K562 (cell line): Measurements from ENCODE around the gene ARMH3. TPM values are rescaled to one million over a fixed set of nuclear protein-coding genes. Genes with fewer than 3 reads are reported as not detected.

ENCODE experiments used
- BMI1 ChIP-seq: fragments of 150-350 bp; IDR thresholded peaks from 2 replicates; pipeline ENCODE4 v1.6.1; 2014; ENCODE audit warnings: low read length
- CBFA2T3 ChIP-seq: fragments of 450-650 bp; IDR thresholded peaks from 2 replicates; pipeline ENCODE4 v1.6.1; 2017
- FOXK1 ChIP-seq: sonication (generic); formaldehyde crosslinking; IDR thresholded peaks from 2 replicates; pipeline ENCODE4 v1.8.0; 2022; ENCODE audit warnings: missing genetic modification reagents, mild to moderate bottlenecking, borderline replicate concordance
- HSF4 ChIP-seq: fragments of 250-450 bp; sonication (Bioruptor Pico); IDR thresholded peaks from 2 replicates; pipeline ENCODE4 v2.1.2; 2022; ENCODE audit warnings: mild to moderate bottlenecking, moderate library complexity, borderline replicate concordance
- NEUROD1 ChIP-seq: fragments of 150-350 bp; IDR thresholded peaks from 2 replicates; pipeline ENCODE4 v1.6.1; 2014; ENCODE audit warnings: borderline replicate concordance, low read length, low read depth; ENCODE audit not compliant: partially characterized antibody
- NONO ChIP-seq, 2 experiments: fragments of 200-400 bp in 1 of 2; fragments of 450-650 bp in 1 of 2; formaldehyde crosslinking in 1 of 2; IDR thresholded peaks; 2 replicates each; pipeline ENCODE4 v1.6.1; 2017; ENCODE audit warnings: low read depth in 2 of 2, mild to moderate bottlenecking in 2 of 2, moderate library complexity in 2 of 2, low read length in 1 of 2
- POLR2AphosphoS5 ChIP-seq: IDR thresholded peaks from 2 replicates; pipeline ENCODE4 v1.6.1; 2011; ENCODE audit warnings: mild to moderate bottlenecking, low read depth, low read length, moderate library complexity; ENCODE audit not compliant: control insufficient read depth, insufficient read depth
- POU5F1 ChIP-seq: fragments of 150-350 bp; IDR thresholded peaks from 2 replicates; pipeline ENCODE4 v1.6.1; 2014; ENCODE audit warnings: borderline replicate concordance, low read length, low read depth, mild to moderate bottlenecking; ENCODE audit not compliant: partially characterized antibody
- SETDB1 ChIP-seq: IDR thresholded peaks from one replicate; pipeline ENCODE4 v1.6.1; 2012; ENCODE audit warnings: low read length, control low read depth, inconsistent platforms
- SMARCE1 ChIP-seq: fragments of 450-650 bp; IDR thresholded peaks from 2 replicates; pipeline ENCODE4 v1.7.1; 2016; ENCODE audit warnings: mild to moderate bottlenecking
- SRSF7 ChIP-seq: fragments of 200-400 bp; formaldehyde crosslinking; optimal IDR thresholded peaks from 2 replicates; pipeline ENCODE3; 2017; ENCODE audit warnings: mild to moderate bottlenecking, low read depth, low read length
- TEAD1 ChIP-seq, 2 experiments: fragments of 450-650 bp in 1 of 2; sonication (generic) in 1 of 2; formaldehyde crosslinking; IDR thresholded peaks; 2 replicates each; pipeline versions ENCODE4 v1.4.0 to v1.8.0; 2020 to 2022; ENCODE audit warnings: mild to moderate bottlenecking in 2 of 2, missing genetic modification reagents in 1 of 2
- ZNF124 ChIP-seq: sonication (generic); formaldehyde crosslinking; IDR thresholded peaks from 2 replicates; pipeline ENCODE4 v1.8.1; 2022; ENCODE audit warnings: missing genetic modification reagents
- ZNF764 ChIP-seq: fragments of 250-450 bp; sonication (Bioruptor Pico); IDR thresholded peaks from 2 replicates; pipeline ENCODE4 v1.4.0; 2020; ENCODE audit warnings: low read depth, mild to moderate bottlenecking, moderate library complexity
- ZNF830 ChIP-seq: fragments of 250-450 bp; sonication (Bioruptor Pico); IDR thresholded peaks from 2 replicates; pipeline ENCODE4 v1.5.0; 2021; ENCODE audit warnings: mild to moderate bottlenecking
- polyA plus RNA-seq, 8 experiments: library from polyadenylated mRNA; depleted of rRNA in 4 of 8; stranded (reverse) in 5 of 8; unstranded in 3 of 8; fragments of >200 nt; fragmentation: Nextera tagmentation in 2 of 8; fragmentation: Illumina TruSeq in 1 of 8; extraction: Ambion mirVana in 2 of 8; extraction: Trizol in 1 of 8; gene quantifications; 2 replicates each; pipeline versions ENCODE4 v1.2.1 to v1.2.3, GENCODE V29; 2011 to 2014; ENCODE audit warnings: inconsistent platforms in 1 of 8, missing spikeins in 1 of 8
- total RNA-seq, 7 experiments: library from RNA; depleted of rRNA in 6 of 7; stranded (reverse); fragments of >200 nt in 6 of 7; fragmentation: Illumina TruSeq in 2 of 7; extraction: Trizol in 2 of 7; gene quantifications; 2 replicates each; pipeline versions ENCODE4 v1.2.1 to v1.2.3, GENCODE V29; 2011 to 2021; ENCODE audit warnings: low replicate concordance in 1 of 7
- TF ChIP-seq, protein P1 (sequence below): sonication (generic); formaldehyde crosslinking; IDR thresholded peaks from 2 replicates; pipeline ENCODE4 v1.8.0; 2022; ENCODE audit warnings: missing genetic modification reagents, mild to moderate bottlenecking, borderline replicate concordance
- TF ChIP-seq, protein P2 (sequence below): IDR thresholded peaks from 2 replicates; pipeline ENCODE4 v1.6.1; 2012; ENCODE audit warnings: low read depth, low read length, improper control_type of control experiment, borderline replicate concordance
- TF ChIP-seq, protein P3 (sequence below): sonication (generic); formaldehyde crosslinking; IDR thresholded peaks from 2 replicates; pipeline ENCODE4 v1.8.1; 2023; ENCODE audit warnings: mild to moderate bottlenecking, missing genetic modification reagents
- TF ChIP-seq, protein P4 (sequence below): fragments of 250-450 bp; sonication (Bioruptor Pico); IDR thresholded peaks from 2 replicates; pipeline ENCODE4 v1.6.1; 2021; ENCODE audit warnings: mild to moderate bottlenecking
- TF ChIP-seq, protein P5 (sequence below): fragments of 250-450 bp; sonication (Bioruptor Pico); IDR thresholded peaks from 2 replicates; pipeline ENCODE4 v1.4.0; 2020

The ARMH3 gene
- total and polyA plus RNA-seq, 9 of the 15 experiments (the other 6 are each of a cell fraction or from before 2014, with no cell fraction given) = 0.29 to 0.73 TPM; not detected in 7

DNA sequence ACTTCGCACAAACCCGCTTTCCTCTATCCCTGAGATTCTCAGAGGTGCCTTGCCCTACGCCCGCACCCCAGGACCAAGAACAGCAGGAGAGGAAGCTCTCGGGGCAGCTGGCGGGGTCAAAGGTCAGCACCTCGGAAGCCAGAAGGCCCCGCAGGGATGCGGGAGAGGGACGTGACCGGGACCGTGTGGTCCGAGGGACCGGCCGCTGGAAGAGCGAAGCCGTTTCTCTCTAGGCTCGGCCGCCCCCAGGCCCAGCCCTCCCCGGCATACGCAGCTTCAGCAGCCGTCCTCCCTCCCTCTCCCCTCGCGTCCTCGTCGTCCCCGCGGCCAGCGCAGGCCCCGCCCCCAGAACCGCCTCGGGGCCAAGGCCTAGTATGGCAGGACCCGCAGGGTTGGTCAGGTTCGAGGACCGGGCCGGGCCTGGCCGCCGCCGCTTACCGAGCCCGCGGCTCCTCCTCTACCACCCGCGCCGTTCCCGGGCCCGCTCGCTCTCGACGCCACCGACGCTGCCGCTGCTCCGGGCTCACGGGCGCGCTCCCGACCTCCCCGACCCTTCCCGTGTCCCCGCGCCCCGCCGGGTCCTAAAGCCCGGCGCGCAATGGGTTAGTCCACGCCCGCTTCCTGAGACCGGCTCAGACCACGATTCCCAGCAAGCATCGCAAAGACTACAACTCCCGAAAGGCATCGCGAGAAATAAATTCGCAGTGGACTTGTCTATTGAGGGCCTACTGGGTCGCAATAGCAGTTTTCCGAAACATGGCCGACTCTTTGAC is at the start of gene ARMH3 (continued):
- TF ChIP-seq, protein P1, sequence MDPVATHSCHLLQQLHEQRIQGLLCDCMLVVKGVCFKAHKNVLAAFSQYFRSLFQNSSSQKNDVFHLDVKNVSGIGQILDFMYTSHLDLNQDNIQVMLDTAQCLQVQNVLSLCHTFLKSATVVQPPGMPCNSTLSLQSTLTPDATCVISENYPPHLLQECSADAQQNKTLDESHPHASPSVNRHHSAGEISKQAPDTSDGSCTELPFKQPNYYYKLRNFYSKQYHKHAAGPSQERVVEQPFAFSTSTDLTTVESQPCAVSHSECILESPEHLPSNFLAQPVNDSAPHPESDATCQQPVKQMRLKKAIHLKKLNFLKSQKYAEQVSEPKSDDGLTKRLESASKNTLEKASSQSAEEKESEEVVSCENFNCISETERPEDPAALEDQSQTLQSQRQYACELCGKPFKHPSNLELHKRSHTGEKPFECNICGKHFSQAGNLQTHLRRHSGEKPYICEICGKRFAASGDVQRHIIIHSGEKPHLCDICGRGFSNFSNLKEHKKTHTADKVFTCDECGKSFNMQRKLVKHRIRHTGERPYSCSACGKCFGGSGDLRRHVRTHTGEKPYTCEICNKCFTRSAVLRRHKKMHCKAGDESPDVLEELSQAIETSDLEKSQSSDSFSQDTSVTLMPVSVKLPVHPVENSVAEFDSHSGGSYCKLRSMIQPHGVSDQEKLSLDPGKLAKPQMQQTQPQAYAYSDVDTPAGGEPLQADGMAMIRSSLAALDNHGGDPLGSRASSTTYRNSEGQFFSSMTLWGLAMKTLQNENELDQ = no peak
- TF ChIP-seq NEUROD1 (peak; percentile 85), NONO (IDR thresholded peaks at IDR 0.05; ENCODE audit: low read depth in 2 of 2, low read length in 1 of 2) (peak; percentile 45 to 71; a peak in 3 of 4 replicates), CBFA2T3 (no peak), ZNF830 (CRISPR knock-in tag) (no peak), ZNF124 (CRISPR knock-in tag) (no peak), SMARCE1 (no peak), ZNF764 (CRISPR knock-in tag) (no peak), HSF4 (no peak), POLR2AphosphoS5 (peak; percentile 53), TEAD1 (CRISPR knock-in tag; IDR thresholded peaks at IDR 0.05) (peak in 1 of 2 experiments; percentile 88; a peak in 2 of 4 replicates), SRSF7 (no peak), POU5F1 (no peak), BMI1 (no peak), SETDB1 (no peak), FOXK1 (no peak)
- TF ChIP-seq, protein P2, sequence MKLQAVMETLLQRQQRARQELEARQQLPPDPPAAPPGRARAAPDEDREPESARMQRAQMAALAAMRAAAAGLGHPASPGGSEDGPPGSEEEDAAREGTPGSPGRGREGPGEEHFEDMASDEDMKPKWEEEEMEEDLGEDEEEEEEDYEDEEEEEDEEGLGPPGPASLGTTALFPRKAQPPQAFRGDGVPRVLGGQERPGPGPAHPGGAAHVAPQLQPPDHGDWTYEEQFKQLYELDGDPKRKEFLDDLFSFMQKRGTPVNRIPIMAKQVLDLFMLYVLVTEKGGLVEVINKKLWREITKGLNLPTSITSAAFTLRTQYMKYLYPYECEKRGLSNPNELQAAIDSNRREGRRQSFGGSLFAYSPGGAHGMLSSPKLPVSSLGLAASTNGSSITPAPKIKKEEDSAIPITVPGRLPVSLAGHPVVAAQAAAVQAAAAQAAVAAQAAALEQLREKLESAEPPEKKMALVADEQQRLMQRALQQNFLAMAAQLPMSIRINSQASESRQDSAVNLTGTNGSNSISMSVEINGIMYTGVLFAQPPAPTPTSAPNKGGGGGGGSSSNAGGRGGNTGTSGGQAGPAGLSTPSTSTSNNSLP = peak; percentile 66; the same call in 1 of the 2 replicates
- TF ChIP-seq, protein P3, sequence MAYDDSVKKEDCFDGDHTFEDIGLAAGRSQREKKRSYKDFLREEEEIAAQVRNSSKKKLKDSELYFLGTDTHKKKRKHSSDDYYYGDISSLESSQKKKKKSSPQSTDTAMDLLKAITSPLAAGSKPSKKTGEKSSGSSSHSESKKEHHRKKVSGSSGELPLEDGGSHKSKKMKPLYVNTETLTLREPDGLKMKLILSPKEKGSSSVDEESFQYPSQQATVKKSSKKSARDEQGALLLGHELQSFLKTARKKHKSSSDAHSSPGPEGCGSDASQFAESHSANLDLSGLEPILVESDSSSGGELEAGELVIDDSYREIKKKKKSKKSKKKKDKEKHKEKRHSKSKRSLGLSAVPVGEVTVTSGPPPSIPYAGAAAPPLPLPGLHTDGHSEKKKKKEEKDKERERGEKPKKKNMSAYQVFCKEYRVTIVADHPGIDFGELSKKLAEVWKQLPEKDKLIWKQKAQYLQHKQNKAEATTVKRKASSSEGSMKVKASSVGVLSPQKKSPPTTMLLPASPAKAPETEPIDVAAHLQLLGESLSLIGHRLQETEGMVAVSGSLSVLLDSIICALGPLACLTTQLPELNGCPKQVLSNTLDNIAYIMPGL (CRISPR knock-in tag) = peak; percentile 63; the same call in 1 of the 2 replicates
- TF ChIP-seq, protein P4, sequence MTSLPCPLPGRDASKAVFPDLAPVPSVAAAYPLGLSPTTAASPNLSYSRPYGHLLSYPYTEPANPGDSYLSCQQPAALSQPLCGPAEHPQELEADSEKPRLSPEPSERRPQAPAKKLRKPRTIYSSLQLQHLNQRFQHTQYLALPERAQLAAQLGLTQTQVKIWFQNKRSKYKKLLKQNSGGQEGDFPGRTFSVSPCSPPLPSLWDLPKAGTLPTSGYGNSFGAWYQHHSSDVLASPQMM (CRISPR knock-in tag) = no peak
- TF ChIP-seq, protein P5, sequence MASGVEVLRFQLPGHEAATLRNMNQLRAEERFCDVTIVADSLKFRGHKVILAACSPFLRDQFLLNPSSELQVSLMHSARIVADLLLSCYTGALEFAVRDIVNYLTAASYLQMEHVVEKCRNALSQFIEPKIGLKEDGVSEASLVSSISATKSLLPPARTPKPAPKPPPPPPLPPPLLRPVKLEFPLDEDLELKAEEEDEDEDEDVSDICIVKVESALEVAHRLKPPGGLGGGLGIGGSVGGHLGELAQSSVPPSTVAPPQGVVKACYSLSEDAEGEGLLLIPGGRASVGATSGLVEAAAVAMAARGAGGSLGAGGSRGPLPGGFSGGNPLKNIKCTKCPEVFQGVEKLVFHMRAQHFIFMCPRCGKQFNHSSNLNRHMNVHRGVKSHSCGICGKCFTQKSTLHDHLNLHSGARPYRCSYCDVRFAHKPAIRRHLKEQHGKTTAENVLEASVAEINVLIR = no peak
